ENCODE results near the gene CENPB.

CENPB gene

GRCh38 chr20:3798908-3799248 lies 12.3 kb upstream of the CENPB start:
- H3K9me3 ChIP-seq (ENCODE audit: control insufficient read depth, insufficient read depth, low read length), result no peaks in the 10 kb centered on the region
- no peaks in the 10 kb centered on the region for H4K20me1 ChIP-seq (ENCODE audit: control insufficient read depth, insufficient read depth, low read depth, low read length)
- peak overlapping the region; percentile 75 for H3K4me3 ChIP-seq (ENCODE audit: low read length)
- H3K4me2 ChIP-seq (ENCODE audit: low read length), result peak overlapping the region; percentile 83
- H3K4me1 ChIP-seq (ENCODE audit: control insufficient read depth, low read length), result peaks cover 57% of the 10 kb centered on the region
- no peaks in the 10 kb centered on the region for H3K27me3 ChIP-seq (ENCODE audit: control insufficient read depth, low read length)
- no peaks in the 10 kb centered on the region for H3K9me2 ChIP-seq (replicated peaks; ENCODE audit: control insufficient read depth, low read length)
- H3K79me2 ChIP-seq (ENCODE audit: control insufficient read depth, low read length), result peaks cover 26% of the 10 kb centered on the region
- H3K36me3 ChIP-seq (ENCODE audit: control insufficient read depth, low read length), result peaks cover 49% of the 10 kb centered on the region
- TF ChIP-seq EZH2phosphoT487 (IDR thresholded peaks at IDR 0.05; ENCODE audit: borderline replicate concordance, low read length) (no peak), CTCF (IDR thresholded peaks at IDR 0.05; ENCODE audit: low read depth, low read length, poor library complexity, severe bottlenecking) (no peak)
- peak overlapping the region; percentile 72 for H3K27ac ChIP-seq (ENCODE audit: low read depth, low read length)
- H3F3A ChIP-seq (ENCODE audit: control insufficient read depth, insufficient read depth), result peaks cover 11% of the 10 kb centered on the region; the same call in 1 of the 2 replicates

- Histone ChIP-seq H3K27me3 (ENCODE audit: control insufficient read depth, low read length) (no peaks in the 10 kb centered on the region), H3K9me3 (ENCODE audit: control insufficient read depth, insufficient read depth, low read length) (no peaks in the 10 kb centered on the region), H3K36me3 (ENCODE audit: control insufficient read depth, low read length) (peaks cover 44% of the 10 kb centered on the region), H3K4me1 (ENCODE audit: control insufficient read depth, low read length) (peaks cover 57% of the 10 kb centered on the region), H3K4me3 (ENCODE audit: low read length) (peak overlapping the region; percentile 75), H3K27ac (ENCODE audit: low read depth, low read length) (peak overlapping the region; percentile 72), H3K4me2 (ENCODE audit: low read length) (peak overlapping the region; percentile 83), H3K79me2 (ENCODE audit: control insufficient read depth, low read length) (peaks cover 26% of the 10 kb centered on the region), H3F3A (ENCODE audit: control insufficient read depth, insufficient read depth) (peaks cover 11% of the 10 kb centered on the region; the same call in 1 of the 2 replicates), H4K20me1 (ENCODE audit: control insufficient read depth, insufficient read depth, low read depth, low read length) (no peaks in the 10 kb centered on the region), H3K9me2 (replicated peaks; ENCODE audit: control insufficient read depth, low read length) (no peaks in the 10 kb centered on the region)
- TF ChIP-seq CTCF (IDR thresholded peaks at IDR 0.05; ENCODE audit: low read depth, low read length, poor library complexity, severe bottlenecking), result no peak
Measured at GRCh38 chr20:3798373-3798768, 11.8 kb upstream of the CENPB start.

GRCh38 chr20:3797592-3798372 lies 11.2 kb upstream of the CENPB start:
- H3K4me1 ChIP-seq (ENCODE audit: control insufficient read depth, low read length), result peaks cover 57% of the 10 kb centered on the region
- peak overlapping the region; percentile 72; the same call in 1 of the 2 replicates for H3K27ac ChIP-seq (ENCODE audit: low read depth, low read length)
- TF ChIP-seq CTCF (IDR thresholded peaks at IDR 0.05; ENCODE audit: low read depth, low read length, poor library complexity, severe bottlenecking), result no peak
- no peak for TF ChIP-seq EZH2phosphoT487 (IDR thresholded peaks at IDR 0.05; ENCODE audit: borderline replicate concordance, low read length)
- H3K9me3 ChIP-seq (ENCODE audit: control insufficient read depth, insufficient read depth, low read length), result no peaks in the 10 kb centered on the region
- no peaks in the 10 kb centered on the region for H4K20me1 ChIP-seq (ENCODE audit: control insufficient read depth, insufficient read depth, low read depth, low read length)
- peaks cover 26% of the 10 kb centered on the region for H3K79me2 ChIP-seq (ENCODE audit: control insufficient read depth, low read length)
- peaks cover 38% of the 10 kb centered on the region for H3K36me3 ChIP-seq (ENCODE audit: control insufficient read depth, low read length)
- peaks cover 12% of the 10 kb centered on the region; the same call in 1 of the 2 replicates for H3F3A ChIP-seq (ENCODE audit: control insufficient read depth, insufficient read depth)
- peak overlapping the region; percentile 83 for H3K4me2 ChIP-seq (ENCODE audit: low read length)
- H3K9me2 ChIP-seq (replicated peaks; ENCODE audit: control insufficient read depth, low read length), result no peaks in the 10 kb centered on the region
- H3K27me3 ChIP-seq (ENCODE audit: control insufficient read depth, low read length), result no peaks in the 10 kb centered on the region
- peak overlapping the region; percentile 75 for H3K4me3 ChIP-seq (ENCODE audit: low read length)

Data from DOHH2 (cell line).